HepG2 (cell line): ENCODE data around the gene FAF1. TPM values are rescaled to one million over a fixed set of nuclear protein-coding genes. Genes with fewer than 3 reads are reported as not detected.

Experiments used
- CBFB ChIP-seq: sonication (generic); formaldehyde crosslinking; IDR thresholded peaks from 2 replicates; pipeline ENCODE4 v1.4.0; 2020; ENCODE audit warnings: missing genetic modification reagents
- CCAR2 ChIP-seq: fragments of 200-400 bp; formaldehyde crosslinking; optimal IDR thresholded peaks from 2 replicates; pipeline ENCODE3; 2018; ENCODE audit warnings: low read depth, mild to moderate bottlenecking, low read length, moderate library complexity
- CCDC6 ChIP-seq: sonication (generic); formaldehyde crosslinking; IDR thresholded peaks from 2 replicates; pipeline ENCODE4 v1.8.1; 2022; ENCODE audit warnings: mild to moderate bottlenecking, missing genetic modification reagents, moderate library complexity
- DR1 ChIP-seq: sonication (generic); formaldehyde crosslinking; IDR thresholded peaks from 2 replicates; pipeline ENCODE4 v1.8.0; 2021; ENCODE audit warnings: mild to moderate bottlenecking, missing genetic modification reagents, inconsistent platforms
- EHMT2 ChIP-seq: fragments of 200-600 bp; sonication (generic); IDR thresholded peaks from 2 replicates; pipeline ENCODE4 v1.7.0; 2017; ENCODE audit warnings: antibody characterized with exemption, low read depth, low read length, borderline replicate concordance
- HDAC1 ChIP-seq: sonication (generic); formaldehyde crosslinking; IDR thresholded peaks from 2 replicates; pipeline ENCODE4 v1.5.1; 2020; ENCODE audit warnings: mild to moderate bottlenecking, missing genetic modification reagents
- KAT8 ChIP-seq: IDR thresholded peaks from 2 replicates; pipeline ENCODE4 v1.6.1; 2016; ENCODE audit warnings: missing genetic modification reagents, missing compliant biosample characterization
- NONO ChIP-seq, 2 experiments: fragments of 450-650 bp in 1 of 2; sonication (generic) in 1 of 2; formaldehyde crosslinking in 1 of 2; IDR thresholded peaks in 1 of 2; conservative IDR thresholded peaks in 1 of 2; 2 replicates each; pipeline versions ENCODE4 v1.6.1 to v1.8.0; 2017 to 2022; ENCODE audit warnings: mild to moderate bottlenecking in 1 of 2, missing genetic modification reagents in 1 of 2, moderate library complexity in 1 of 2
- TCF12 ChIP-seq, 2 experiments: fragments of 450-650 bp in 1 of 2; sonication (generic) in 1 of 2; formaldehyde crosslinking in 1 of 2; IDR thresholded peaks; 2 replicates each; pipeline versions ENCODE4 v1.6.1 to v1.8.0; 2017 to 2022; ENCODE audit warnings: antibody characterized with exemption in 1 of 2, mild to moderate bottlenecking in 1 of 2, missing genetic modification reagents in 1 of 2, moderate library complexity in 1 of 2
- ZFP37 ChIP-seq: sonication (generic); formaldehyde crosslinking; IDR thresholded peaks from 2 replicates; pipeline ENCODE4 v1.4.0; 2020; ENCODE audit warnings: missing genetic modification reagents, borderline replicate concordance
- ZKSCAN8 ChIP-seq: IDR thresholded peaks from 2 replicates; pipeline ENCODE4 v1.6.1; 2016; ENCODE audit warnings: borderline replicate concordance, missing genetic modification reagents, missing compliant biosample characterization
- ZMYM3 ChIP-seq: sonication (generic); formaldehyde crosslinking; IDR thresholded peaks from 2 replicates; pipeline ENCODE4 v1.5.1; 2020; ENCODE audit warnings: mild to moderate bottlenecking, missing genetic modification reagents
- ZNF124 ChIP-seq: sonication (generic); formaldehyde crosslinking; IDR thresholded peaks from 2 replicates; pipeline ENCODE4 v1.4.0; 2020; ENCODE audit warnings: missing genetic modification reagents
- ZNF333 ChIP-seq: sonication (generic); formaldehyde crosslinking; IDR thresholded peaks from 2 replicates; pipeline ENCODE4 v1.4.0; 2020; ENCODE audit warnings: mild to moderate bottlenecking, missing genetic modification reagents, borderline replicate concordance
- ZNF616 ChIP-seq: sonication (generic); formaldehyde crosslinking; IDR thresholded peaks from 2 replicates; pipeline ENCODE4 v1.5.0; 2020; ENCODE audit warnings: low read depth, mild to moderate bottlenecking, missing genetic modification reagents
- polyA plus RNA-seq, 8 experiments: library from polyadenylated mRNA; depleted of rRNA in 3 of 8; stranded (reverse) in 7 of 8; unstranded in 1 of 8; fragments of >200 nt; fragmentation: Illumina TruSeq in 4 of 8; extraction: Trizol in 4 of 8; gene quantifications; 2 replicates each; pipeline versions ENCODE4 v1.2.1 to v1.2.3, GENCODE V29; 2011 to 2016; ENCODE audit warnings: low read depth in 4 of 8, missing spikeins in 1 of 8, mixed read lengths in 1 of 8; ENCODE audit not compliant: insufficient read depth in 1 of 8
- total RNA-seq, 5 experiments: library from RNA; depleted of rRNA; stranded (reverse); fragments of >200 nt; fragmentation: Illumina TruSeq; extraction: Trizol; gene quantifications; 2 replicates each; pipeline ENCODE4 v1.2.3, GENCODE V29; 2016; ENCODE audit warnings: low read depth in 1 of 5
- TF ChIP-seq, protein P1 (sequence below): sonication (generic); formaldehyde crosslinking; IDR thresholded peaks from 2 replicates; pipeline ENCODE4 v1.8.1; 2023; ENCODE audit warnings: mild to moderate bottlenecking, inconsistent platforms, moderate library complexity, missing genetic modification reagents, borderline replicate concordance
- TF ChIP-seq, protein P2 (sequence below): sonication (generic); formaldehyde crosslinking; IDR thresholded peaks from 2 replicates; pipeline ENCODE4 v1.5.1; 2020; ENCODE audit warnings: missing genetic modification reagents, mild to moderate bottlenecking, borderline replicate concordance
- TF ChIP-seq, protein P3 (sequence below), 2 experiments: IDR thresholded peaks; 2 replicates each; pipeline ENCODE4 v1.6.1; 2011 to 2012; ENCODE audit warnings: low read length in 2 of 2, borderline replicate concordance in 1 of 2, low read depth in 1 of 2, mild to moderate bottlenecking in 1 of 2, moderate library complexity in 1 of 2

The FAF1 gene
- total and polyA plus RNA-seq, 2 of the 13 experiments (the other 11 are each of a cell fraction or from before 2014, with no cell fraction given): 19.4 to 63.3 TPM

DNA sequence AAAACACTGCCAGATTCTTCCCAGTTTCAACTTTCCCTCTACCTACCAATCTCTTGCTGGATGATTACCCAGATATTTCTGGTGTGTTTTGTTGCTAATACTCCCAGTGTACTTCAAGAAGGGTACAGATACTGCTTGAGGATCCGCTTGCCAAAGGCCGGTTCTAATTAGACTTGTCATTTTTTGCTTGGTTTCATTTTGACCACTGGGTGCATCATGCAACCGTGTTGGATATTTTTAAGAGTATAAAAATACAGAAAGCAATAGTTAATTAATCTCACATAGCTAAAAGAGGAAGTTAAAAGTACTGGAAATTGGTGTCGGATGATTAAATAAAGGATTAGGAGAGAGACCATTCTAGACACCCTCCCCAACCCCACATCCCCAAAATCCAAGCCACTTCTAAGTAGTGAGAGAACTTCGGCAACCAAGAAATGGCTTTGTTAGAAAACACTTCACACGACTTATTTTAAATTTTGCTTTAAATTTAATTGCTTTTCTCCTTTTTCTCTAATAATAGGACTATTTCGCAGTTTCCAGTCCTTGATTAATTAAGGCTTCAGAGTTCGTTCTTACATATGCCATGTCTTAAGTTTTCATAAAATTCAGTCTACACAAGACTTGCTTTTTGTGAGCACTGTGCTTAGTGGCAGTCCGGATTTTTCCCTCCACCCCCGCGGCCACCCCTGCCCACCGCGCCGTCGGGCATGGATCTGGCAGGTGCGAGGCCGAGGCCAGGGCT, 7.5 kb upstream of the FAF1 start (continued):
- TF ChIP-seq, protein P1, sequence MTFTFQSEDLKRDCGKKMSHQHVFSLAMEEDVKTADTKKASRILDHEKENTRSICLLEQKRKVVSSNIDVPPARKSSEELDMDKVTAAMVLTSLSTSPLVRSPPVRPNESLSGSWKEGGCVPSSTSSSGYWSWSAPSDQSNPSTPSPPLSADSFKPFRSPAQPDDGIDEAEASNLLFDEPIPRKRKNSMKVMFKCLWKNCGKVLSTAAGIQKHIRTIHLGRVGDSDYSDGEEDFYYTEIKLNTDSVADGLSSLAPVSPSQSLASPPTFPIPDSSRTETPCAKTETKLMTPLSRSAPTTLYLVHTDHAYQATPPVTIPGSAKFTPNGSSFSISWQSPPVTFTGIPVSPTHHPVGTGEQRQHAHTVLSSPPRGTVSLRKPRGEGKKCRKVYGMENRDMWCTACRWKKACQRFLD (CRISPR knock-in tag): peak; percentile 79; the same call in 1 of the 2 replicates
- TF ChIP-seq ZFP37 (peak; percentile 76; the same call in 1 of the 2 replicates), ZKSCAN8 (CRISPR knock-in tag) (no peak), ZNF333 (CRISPR knock-in tag) (no peak), ZNF124 (CRISPR knock-in tag) (no peak; the same call in 1 of the 2 replicates), ZNF616 (CRISPR knock-in tag) (no peak; the same call in 1 of the 2 replicates), TCF12 (IDR thresholded peaks at IDR 0.05) (no peak), TCF12 (CRISPR knock-in tag; IDR thresholded peaks at IDR 0.05) (no peak), CCDC6 (CRISPR knock-in tag) (no peak), CCAR2 (no peak), HDAC1 (CRISPR knock-in tag) (0 out of 2 replicates have a peak, but pooled peaks have one; percentile 58), NONO (IDR thresholded peaks at IDR 0.05) (no peak), NONO (CRISPR knock-in tag; conservative IDR thresholded peaks at IDR 0.05) (no peak), EHMT2 (no peak), ZMYM3 (no peak), DR1 (CRISPR knock-in tag) (no peak), CBFB (no peak), KAT8 (CRISPR knock-in tag) (no peak)
- TF ChIP-seq, protein P2, sequence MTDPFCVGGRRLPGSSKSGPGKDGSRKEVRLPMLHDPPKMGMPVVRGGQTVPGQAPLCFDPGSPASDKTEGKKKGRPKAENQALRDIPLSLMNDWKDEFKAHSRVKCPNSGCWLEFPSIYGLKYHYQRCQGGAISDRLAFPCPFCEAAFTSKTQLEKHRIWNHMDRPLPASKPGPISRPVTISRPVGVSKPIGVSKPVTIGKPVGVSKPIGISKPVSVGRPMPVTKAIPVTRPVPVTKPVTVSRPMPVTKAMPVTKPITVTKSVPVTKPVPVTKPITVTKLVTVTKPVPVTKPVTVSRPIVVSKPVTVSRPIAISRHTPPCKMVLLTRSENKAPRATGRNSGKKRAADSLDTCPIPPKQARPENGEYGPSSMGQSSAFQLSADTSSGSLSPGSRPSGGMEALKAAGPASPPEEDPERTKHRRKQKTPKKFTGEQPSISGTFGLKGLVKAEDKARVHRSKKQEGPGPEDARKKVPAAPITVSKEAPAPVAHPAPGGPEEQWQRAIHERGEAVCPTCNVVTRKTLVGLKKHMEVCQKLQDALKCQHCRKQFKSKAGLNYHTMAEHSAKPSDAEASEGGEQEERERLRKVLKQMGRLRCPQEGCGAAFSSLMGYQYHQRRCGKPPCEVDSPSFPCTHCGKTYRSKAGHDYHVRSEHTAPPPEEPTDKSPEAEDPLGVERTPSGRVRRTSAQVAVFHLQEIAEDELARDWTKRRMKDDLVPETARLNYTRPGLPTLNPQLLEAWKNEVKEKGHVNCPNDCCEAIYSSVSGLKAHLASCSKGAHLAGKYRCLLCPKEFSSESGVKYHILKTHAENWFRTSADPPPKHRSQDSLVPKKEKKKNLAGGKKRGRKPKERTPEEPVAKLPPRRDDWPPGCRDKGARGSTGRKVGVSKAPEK (CRISPR knock-in tag): peak; percentile 91; the same call in 1 of the 2 replicates
- TF ChIP-seq, protein P3, sequence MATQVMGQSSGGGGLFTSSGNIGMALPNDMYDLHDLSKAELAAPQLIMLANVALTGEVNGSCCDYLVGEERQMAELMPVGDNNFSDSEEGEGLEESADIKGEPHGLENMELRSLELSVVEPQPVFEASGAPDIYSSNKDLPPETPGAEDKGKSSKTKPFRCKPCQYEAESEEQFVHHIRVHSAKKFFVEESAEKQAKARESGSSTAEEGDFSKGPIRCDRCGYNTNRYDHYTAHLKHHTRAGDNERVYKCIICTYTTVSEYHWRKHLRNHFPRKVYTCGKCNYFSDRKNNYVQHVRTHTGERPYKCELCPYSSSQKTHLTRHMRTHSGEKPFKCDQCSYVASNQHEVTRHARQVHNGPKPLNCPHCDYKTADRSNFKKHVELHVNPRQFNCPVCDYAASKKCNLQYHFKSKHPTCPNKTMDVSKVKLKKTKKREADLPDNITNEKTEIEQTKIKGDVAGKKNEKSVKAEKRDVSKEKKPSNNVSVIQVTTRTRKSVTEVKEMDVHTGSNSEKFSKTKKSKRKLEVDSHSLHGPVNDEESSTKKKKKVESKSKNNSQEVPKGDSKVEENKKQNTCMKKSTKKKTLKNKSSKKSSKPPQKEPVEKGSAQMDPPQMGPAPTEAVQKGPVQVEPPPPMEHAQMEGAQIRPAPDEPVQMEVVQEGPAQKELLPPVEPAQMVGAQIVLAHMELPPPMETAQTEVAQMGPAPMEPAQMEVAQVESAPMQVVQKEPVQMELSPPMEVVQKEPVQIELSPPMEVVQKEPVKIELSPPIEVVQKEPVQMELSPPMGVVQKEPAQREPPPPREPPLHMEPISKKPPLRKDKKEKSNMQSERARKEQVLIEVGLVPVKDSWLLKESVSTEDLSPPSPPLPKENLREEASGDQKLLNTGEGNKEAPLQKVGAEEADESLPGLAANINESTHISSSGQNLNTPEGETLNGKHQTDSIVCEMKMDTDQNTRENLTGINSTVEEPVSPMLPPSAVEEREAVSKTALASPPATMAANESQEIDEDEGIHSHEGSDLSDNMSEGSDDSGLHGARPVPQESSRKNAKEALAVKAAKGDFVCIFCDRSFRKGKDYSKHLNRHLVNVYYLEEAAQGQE (IDR thresholded peaks at IDR 0.05; ENCODE audit: borderline replicate concordance in 1 of 2, low read depth in 1 of 2, low read length in 2 of 2): no peak
